Activated CD4-positive, CD25-positive, alpha-beta regulatory T cell treated with anti-CD3 and anti-CD28 coated beads, Interleukin-2, amount 50 U/mL, for 72 hours (primary cell): ENCODE results near the gene PNMA8C.

Experiments used
- DNase-seq: peaks from one replicate; pipeline ENCODE4 v3.0.0; 2021

Gene PNMA8C

GRCh38 chr19:46428239-46429135 lies at the start of gene PNMA8C:
PNMA8C (minus strand) TSS chr19:46428936; CDS start chr19:46428359, 577 bp downstream.
- peak; percentile 60 for DNase-seq

- no peak for DNase-seq
These were observed 47.2 kb upstream of the PNMA8C start for GRCh38 chr19:46475986-46476385.

DNA sequence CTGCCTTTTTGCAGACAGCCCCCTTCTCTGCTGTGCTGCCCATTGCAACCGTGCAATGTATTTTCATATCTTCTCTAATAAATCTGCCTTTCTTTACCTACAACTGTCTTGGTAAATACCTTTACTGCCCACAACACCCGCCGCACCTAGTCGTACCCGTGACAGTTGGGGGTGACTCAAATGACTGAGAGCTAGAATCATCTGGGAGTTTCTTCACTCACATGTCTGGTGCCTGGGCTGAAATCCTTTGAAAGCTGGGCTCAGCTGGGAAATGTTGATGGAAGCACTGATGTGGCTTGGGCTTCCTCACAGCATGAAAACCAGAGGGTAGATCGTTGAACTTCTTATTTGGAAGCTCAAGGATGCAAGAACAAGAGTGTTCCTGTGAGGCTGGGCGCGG lies 45.5 kb upstream of the PNMA8C start:
- DNase-seq: no peak

GRCh38 chr19:46472592-46472991 lies 43.9 kb upstream of the PNMA8C start:
- DNase-seq: no peak

DNA sequence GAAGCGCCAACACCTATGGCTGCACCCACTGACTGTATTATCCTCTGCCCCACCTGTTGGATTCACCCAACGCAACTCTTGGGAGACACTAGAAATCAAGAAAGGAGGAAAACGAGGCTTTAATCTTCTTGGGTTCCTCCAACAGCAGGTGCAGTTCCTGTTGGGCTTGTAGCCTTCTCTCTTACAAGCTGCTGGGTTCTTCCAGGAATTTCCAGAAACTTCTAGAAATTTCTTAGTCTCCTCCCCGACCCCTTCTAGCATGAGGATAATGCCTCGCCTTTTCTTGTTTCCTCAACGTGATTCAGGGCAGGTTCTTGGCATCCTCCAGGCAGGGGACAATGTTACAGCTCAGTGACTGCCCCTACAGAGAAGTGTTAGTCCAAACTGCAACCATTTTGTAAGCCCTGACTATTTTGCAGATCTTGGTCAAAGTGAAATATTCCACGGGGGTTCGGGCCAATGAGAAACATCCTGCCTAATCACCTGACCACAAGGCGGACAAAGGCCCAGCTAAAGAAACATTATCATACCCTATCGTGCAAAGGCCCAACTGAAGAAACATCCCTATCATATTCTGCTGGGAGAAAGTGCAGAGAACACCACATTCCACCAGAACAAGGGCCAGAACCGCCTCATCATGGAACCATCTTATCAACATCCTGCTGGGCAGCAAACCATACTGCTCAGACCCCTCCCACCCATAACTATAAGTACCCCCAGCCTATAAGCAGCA lies 43.2 kb upstream of the PNMA8C start:
- DNase-seq: no peak

- no peak for DNase-seq
These were observed 42.5 kb upstream of the PNMA8C start, which contains the start of gene PNMA8A for GRCh38 chr19:46471116-46471733. PNMA8A (minus strand) TSS chr19:46471563; CDS start chr19:46471035, 528 bp downstream.

- no peak for DNase-seq
These were observed 41.6 kb upstream of the PNMA8C start for GRCh38 chr19:46470376-46470775.

DNA sequence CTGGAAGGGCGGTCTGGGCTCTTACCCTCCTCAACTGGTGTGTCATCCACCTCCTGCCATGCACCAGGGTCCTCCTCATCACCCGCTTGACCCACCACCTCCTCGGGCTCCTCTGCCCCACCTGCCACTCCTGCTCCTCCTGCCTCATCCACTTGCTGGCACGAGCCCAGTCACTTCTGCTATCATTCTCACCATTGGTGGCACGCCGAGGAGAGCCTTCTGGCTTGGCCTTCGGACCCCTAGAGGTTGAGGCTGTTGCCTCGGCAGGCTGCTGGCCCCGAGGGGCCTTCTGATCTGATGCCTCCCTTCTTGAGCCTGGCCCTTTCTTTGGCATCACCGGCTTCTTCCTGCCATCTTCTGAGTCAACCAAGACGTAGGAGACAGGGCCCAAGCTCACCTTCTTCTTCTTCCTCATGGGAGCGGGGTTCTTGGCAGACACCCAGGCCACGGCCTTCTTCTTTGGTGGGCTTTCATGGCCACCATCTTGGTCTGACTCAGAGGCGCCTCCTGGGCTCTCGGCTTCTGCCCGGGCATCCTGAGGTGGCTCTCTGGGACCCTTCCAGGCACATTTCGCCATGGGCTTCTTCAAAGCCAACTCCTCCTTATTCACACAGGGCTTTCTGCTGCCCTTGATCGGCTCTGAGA lies 40.9 kb upstream of the PNMA8C start:
- DNase-seq: no peak

- no peak for DNase-seq
These were observed 37.9 kb upstream of the PNMA8C start for GRCh38 chr19:46466536-46467196.

DNA sequence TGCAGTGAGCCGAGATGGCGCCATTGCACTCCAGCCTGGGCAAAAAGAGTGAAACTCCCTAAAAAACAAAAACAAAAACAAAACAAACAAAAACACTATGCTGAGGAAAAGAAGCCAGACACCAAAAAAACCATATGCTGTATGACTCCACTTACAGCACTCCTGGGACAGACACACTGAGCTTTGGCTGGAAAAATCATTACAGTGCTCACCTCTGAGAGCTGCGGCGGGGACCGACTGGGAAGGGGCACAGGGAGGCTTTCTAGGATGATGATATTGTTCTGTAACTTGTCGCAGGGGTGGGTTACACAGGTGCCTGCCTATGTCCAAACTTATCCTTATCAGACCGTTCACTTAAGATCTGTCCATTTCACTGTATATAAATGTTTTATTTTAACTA lies 34.8 kb upstream of the PNMA8C start:
- no peak for DNase-seq

DNA sequence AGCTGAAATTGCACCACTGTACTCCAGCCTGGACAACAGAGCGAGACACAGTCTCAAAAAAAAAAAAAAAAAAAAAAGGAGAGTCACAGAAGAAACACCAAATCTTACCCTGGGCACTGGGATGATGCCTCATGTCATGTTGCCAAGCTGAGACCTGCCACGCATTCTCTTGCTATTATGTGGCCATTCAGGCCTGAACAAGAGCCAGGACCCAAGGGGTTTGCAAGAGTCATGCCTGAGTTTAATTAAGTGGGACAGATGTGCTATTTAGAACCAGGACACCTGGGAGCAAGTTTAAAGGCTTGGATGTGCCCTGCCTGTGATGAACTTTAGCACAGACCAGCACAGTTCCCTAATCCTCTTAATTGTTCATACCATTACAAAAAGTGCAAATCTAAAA lies 32.8 kb upstream of the PNMA8C start:
- DNase-seq: no peak

DNA sequence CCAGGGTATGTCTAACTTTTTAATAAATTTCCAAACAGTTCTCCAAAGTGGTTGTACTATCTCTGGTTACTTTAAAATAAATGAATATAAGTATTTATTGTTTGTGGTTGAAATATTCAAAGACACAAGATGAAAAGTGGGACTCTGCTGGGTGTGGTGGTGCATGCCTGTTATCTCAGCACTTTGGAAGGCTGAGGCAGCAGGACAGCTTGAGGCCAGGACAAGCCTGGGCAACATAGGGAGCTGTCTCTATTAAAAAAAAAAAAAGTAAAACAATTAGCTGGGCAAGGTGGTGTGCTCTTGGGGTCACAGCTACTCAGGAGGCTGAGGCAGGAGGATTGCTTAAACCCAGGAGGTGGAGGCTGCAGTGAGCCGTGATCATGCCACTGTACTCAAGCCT lies 32.2 kb upstream of the PNMA8C start:
- no peak for DNase-seq

DNA sequence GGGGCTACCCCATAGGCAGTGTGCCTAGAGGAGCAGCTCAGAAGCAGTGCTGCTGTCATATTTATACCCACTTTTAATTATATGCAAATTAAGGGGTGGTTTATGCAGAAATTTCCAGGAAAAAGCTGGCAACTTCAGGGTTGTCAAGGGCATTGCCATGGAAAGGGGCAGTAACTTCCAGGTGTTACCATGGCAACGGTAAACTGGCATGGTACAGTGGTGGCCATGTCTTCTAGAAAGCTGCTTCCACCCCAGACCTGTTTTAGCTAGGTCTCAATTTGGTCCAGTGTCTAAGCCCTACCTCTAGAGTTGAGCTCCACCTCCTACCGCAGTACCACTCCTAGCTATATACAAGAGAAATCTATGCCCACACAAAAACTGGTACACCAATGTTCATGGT lies 31.3 kb upstream of the PNMA8C start:
- no peak for DNase-seq

GRCh38 chr19:46456930-46457329 lies 28.2 kb upstream of the PNMA8C start:
- no peak for DNase-seq

GRCh38 chr19:46454244-46454643 lies 25.5 kb upstream of the PNMA8C start:
- DNase-seq: no peak

DNA sequence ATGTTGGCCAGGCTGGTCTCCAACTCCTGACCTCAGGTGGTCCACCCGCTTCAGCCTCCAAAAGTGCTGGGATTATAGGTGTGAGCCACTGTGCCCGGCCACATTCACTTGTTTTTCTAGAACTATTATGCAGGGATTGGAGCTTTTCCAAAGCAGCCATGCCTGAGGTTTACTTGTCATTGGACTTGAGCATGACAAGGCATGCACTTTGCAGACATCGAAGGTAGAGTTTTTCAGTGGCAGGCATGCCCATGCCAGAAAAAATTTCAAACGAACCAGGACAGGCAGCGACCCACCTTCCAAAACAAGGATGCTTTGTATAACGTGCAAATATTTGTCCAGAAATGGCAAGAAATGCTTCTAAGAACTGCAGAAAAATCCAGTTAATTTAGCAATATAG lies 24.9 kb upstream of the PNMA8C start:
- no peak for DNase-seq

- no peak for DNase-seq
These were observed 23.4 kb upstream of the PNMA8C start for GRCh38 chr19:46452186-46452585.

DNA sequence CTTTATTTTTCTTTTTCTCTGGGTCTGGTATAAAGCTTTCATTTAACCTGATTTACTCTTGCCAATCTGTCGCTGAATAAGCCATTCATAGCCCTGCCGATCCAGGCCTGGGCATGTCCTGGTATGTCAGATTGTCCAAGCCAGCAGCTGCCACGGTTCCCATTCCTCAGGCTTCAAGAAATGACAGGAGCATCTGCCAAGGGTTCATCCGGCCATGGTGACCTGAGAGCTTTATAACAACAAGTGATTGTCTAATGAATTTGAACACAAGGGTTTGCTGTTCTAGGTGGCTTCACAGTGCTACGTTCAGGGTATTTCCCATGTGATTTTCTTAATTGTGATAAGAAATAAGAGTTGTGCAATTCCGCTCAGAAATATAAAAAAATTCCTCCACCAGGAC lies 22.6 kb upstream of the PNMA8C start:
- no peak for DNase-seq

DNA sequence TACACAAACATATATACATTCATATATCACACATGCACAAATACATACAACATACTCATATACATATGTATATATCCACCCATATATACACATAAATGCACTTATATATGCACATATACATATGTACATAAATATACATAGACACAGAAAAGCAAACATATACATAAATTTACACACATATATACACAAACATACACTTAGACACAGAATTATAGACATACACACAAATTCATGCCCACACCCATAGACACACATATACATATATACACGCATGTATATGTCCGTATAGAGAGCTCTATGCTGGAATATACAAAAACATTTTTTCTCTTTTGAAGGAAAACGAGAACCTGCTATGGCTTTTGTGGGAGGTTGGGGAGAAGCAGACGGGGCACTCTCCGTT lies 22.0 kb upstream of the PNMA8C start:
- DNase-seq: no peak

- no peak for DNase-seq
These were observed 20.5 kb upstream of the PNMA8C start for GRCh38 chr19:46449228-46449627.

DNA sequence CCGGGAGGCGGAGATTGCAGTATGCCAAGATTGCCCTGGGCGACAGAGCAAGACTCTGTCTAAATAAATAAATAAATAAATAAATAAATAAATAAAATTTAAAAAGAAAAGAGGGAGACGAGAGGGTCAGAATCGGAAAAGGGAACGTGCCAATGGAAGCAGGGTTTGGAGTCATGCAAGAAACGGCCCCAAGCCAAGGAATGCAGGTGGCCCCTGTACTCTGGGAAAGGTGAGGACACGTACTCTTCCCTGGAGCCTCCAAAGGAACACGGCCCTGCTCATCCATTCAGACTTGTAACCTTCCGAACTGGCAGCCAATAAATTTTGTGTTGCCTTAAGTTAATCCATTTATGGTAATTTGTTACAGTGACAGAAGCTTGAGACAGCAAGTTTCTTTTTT lies 19.9 kb upstream of the PNMA8C start:
- DNase-seq: no peak

GRCh38 chr19:46447824-46448223 lies 19.1 kb upstream of the PNMA8C start:
- DNase-seq: no peak

- no peak for DNase-seq
These were observed 18.3 kb upstream of the PNMA8C start for GRCh38 chr19:46447006-46447405.
